HG02798 (cell line): ENCODE measurements around the gene ABITRAM.
"Not testable (repeated sequence)": the region's sequence is repeated elsewhere in the genome, so short reads cannot be mapped to it uniquely, and the experiment has no call there.

Experiments used
- ATAC-seq: cut with Tn5 transposase; IDR thresholded peaks from one replicate; pipeline ENCODE4 v1.9.1; 2021; ENCODE audit warnings: mild to moderate bottlenecking; ENCODE audit not compliant: unreplicated experiment, poor library complexity

The ABITRAM gene

GRCh38 chr9:108924466-108924865, 9.7 kb upstream of the ABITRAM start:
- no peak for ATAC-seq

GRCh38 chr9:108928386-108928785, 5.8 kb upstream of the ABITRAM start:
- ATAC-seq, result no peak

- ATAC-seq, result no peak
Observed at GRCh38 chr9:108933231-108933717, 926 bp upstream of the ABITRAM start.

- ATAC-seq, result peak; percentile 88
Observed at GRCh38 chr9:108933718-108934322, 380 bp upstream of the ABITRAM start, which contains the start of gene ELP1. TSS of gene ELP1 (minus strand) at chr9:108934124. CDS start at chr9:108931146, 2,978 bp downstream.

GRCh38 chr9:108937561-108938305, 3.5 kb downstream of the ABITRAM start:
- no peak for ATAC-seq

GRCh38 chr9:108939975-108940374, 5.8 kb downstream of the ABITRAM start:
- ATAC-seq, result no peak

GRCh38 chr9:108950168-108950567, 16.0 kb downstream of the ABITRAM start:
- no peak for ATAC-seq

- no peak for ATAC-seq
Observed at GRCh38 chr9:108951578-108951977, 17.4 kb downstream of the ABITRAM start.

- ATAC-seq, result no peak
Observed at GRCh38 chr9:108953983-108954574, 19.9 kb downstream of the ABITRAM start.

- ATAC-seq, result no peak
Observed at GRCh38 chr9:108956022-108956630, 21.9 kb downstream of the ABITRAM start.

GRCh38 chr9:108956631-108957026, 22.4 kb downstream of the ABITRAM start:
- no peak for ATAC-seq

GRCh38 chr9:108960331-108960730, 26.1 kb downstream of the ABITRAM start:
- no peak for ATAC-seq

- no peak for ATAC-seq
Observed at GRCh38 chr9:108961151-108961550, 27.0 kb downstream of the ABITRAM start.

- ATAC-seq, result no peak
Observed at GRCh38 chr9:108963459-108964143, 29.4 kb downstream of the ABITRAM start.

GRCh38 chr9:108967916-108968315, 33.7 kb downstream of the ABITRAM start:
- no peak for ATAC-seq

GRCh38 chr9:108971392-108971791, 37.2 kb downstream of the ABITRAM start:
- ATAC-seq, result not testable (repeated sequence)

- ATAC-seq, result no peak
Observed at GRCh38 chr9:108972186-108972585, 38.0 kb downstream of the ABITRAM start.

GRCh38 chr9:108972626-108973209, 38.5 kb downstream of the ABITRAM start:
- ATAC-seq, result no peak

GRCh38 chr9:108973895-108974294, 39.7 kb downstream of the ABITRAM start:
- ATAC-seq, result no peak

- ATAC-seq, result no peak
Observed at GRCh38 chr9:108978205-108978604, 44.0 kb downstream of the ABITRAM start.
